ENCODE measurements around the gene RFTN1. TPM values are rescaled to one million over a fixed set of nuclear protein-coding genes. Genes with fewer than 3 reads are reported as not detected.

Gene RFTN1
- total and polyA plus RNA-seq, 2 experiments from 2014 or later: 3.3 to 7.2 TPM

GRCh38 chr3:16394639-16395038, 118.9 kb downstream of the RFTN1 start:
- Histone ChIP-seq H3K27ac (ENCODE audit: low read depth) (no peak overlapping the region), H3K9me2 (ENCODE audit: insufficient read depth) (no peaks in the 10 kb centered on the region), H2AFZ (no peak overlapping the region), H3K27me3 (ENCODE audit: insufficient read depth) (no peaks in the 10 kb centered on the region), H3K79me2 (replicated peaks; ENCODE audit: insufficient read depth) (no peaks in the 10 kb centered on the region), H3K36me3 (ENCODE audit: insufficient read depth) (no peaks in the 10 kb centered on the region), H4K20me1 (replicated peaks; ENCODE audit: insufficient read depth) (no peaks in the 10 kb centered on the region), H3F3A (replicated peaks; ENCODE audit: low read depth) (no peaks in the 10 kb centered on the region), H3K4me2 (no peak overlapping the region), H3K4me1 (ENCODE audit: insufficient read depth) (peaks cover 5% of the 10 kb centered on the region), H3K4me3 (no peak overlapping the region)
- ATAC-seq (no peak), DNase-seq (ENCODE audit: low spot score) (no peak)
- Mint-ChIP-seq H3K4me3 (no peak overlapping the region), H3K9me3 (no peaks in the 10 kb centered on the region), H3K36me3 (ENCODE audit: low read depth) (no peaks in the 10 kb centered on the region), H3K27me3 (ENCODE audit: insufficient read depth, low read depth, poor library complexity) (no peaks in the 10 kb centered on the region), H3K4me1 (peaks cover 5% of the 10 kb centered on the region), H3K27ac (no peak overlapping the region)
- TF ChIP-seq STAT1 (IDR thresholded peaks at IDR 0.05; ENCODE audit: unreplicated experiment): no peak
- TF ChIP-seq, protein P1, sequence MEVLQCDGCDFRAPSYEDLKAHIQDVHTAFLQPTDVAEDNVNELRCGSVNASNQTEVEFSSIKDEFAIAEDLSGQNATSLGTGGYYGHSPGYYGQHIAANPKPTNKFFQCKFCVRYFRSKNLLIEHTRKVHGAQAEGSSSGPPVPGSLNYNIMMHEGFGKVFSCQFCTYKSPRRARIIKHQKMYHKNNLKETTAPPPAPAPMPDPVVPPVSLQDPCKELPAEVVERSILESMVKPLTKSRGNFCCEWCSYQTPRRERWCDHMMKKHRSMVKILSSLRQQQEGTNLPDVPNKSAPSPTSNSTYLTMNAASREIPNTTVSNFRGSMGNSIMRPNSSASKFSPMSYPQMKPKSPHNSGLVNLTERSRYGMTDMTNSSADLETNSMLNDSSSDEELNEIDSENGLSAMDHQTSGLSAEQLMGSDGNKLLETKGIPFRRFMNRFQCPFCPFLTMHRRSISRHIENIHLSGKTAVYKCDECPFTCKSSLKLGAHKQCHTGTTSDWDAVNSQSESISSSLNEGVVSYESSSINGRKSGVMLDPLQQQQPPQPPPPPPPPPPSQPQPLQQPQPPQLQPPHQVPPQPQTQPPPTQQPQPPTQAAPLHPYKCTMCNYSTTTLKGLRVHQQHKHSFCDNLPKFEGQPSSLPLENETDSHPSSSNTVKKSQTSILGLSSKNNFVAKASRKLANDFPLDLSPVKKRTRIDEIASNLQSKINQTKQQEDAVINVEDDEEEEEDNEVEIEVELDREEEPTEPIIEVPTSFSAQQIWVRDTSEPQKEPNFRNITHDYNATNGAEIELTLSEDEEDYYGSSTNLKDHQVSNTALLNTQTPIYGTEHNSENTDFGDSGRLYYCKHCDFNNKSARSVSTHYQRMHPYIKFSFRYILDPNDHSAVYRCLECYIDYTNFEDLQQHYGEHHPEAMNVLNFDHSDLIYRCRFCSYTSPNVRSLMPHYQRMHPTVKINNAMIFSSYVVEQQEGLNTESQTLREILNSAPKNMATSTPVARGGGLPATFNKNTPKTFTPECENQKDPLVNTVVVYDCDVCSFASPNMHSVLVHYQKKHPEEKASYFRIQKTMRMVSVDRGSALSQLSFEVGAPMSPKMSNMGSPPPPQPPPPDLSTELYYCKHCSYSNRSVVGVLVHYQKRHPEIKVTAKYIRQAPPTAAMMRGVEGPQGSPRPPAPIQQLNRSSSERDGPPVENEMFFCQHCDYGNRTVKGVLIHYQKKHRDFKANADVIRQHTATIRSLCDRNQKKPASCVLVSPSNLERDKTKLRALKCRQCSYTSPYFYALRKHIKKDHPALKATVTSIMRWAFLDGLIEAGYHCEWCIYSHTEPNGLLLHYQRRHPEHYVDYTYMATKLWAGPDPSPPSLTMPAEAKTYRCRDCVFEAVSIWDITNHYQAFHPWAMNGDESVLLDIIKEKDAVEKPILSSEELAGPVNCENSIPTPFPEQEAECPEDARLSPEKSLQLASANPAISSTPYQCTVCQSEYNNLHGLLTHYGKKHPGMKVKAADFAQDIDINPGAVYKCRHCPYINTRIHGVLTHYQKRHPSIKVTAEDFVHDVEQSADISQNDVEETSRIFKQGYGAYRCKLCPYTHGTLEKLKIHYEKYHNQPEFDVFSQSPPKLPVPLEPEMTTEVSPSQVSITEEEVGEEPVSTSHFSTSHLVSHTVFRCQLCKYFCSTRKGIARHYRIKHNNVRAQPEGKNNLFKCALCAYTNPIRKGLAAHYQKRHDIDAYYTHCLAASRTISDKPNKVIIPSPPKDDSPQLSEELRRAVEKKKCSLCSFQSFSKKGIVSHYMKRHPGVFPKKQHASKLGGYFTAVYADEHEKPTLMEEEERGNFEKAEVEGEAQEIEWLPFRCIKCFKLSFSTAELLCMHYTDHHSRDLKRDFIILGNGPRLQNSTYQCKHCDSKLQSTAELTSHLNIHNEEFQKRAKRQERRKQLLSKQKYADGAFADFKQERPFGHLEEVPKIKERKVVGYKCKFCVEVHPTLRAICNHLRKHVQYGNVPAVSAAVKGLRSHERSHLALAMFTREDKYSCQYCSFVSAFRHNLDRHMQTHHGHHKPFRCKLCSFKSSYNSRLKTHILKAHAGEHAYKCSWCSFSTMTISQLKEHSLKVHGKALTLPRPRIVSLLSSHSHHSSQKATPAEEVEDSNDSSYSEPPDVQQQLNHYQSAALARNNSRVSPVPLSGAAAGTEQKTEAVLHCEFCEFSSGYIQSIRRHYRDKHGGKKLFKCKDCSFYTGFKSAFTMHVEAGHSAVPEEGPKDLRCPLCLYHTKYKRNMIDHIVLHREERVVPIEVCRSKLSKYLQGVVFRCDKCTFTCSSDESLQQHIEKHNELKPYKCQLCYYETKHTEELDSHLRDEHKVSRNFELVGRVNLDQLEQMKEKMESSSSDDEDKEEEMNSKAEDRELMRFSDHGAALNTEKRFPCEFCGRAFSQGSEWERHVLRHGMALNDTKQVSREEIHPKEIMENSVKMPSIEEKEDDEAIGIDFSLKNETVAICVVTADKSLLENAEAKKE (CRISPR knock-in tag; IDR thresholded peaks at IDR 0.05): no peak
- no peak for TF ChIP-seq ZNF331 (CRISPR knock-in tag; IDR thresholded peaks at IDR 0.05; ENCODE audit: low read depth)
- no peak for TF ChIP-seq EZH2 (IDR thresholded peaks at IDR 0.05; ENCODE audit: low read depth, unreplicated experiment)
- no peak for TF ChIP-seq NANOG (IDR thresholded peaks at IDR 0.05; ENCODE audit: borderline replicate concordance)
- TF ChIP-seq EZH2phosphoT487 (IDR thresholded peaks at IDR 0.05; ENCODE audit: unreplicated experiment): no peak
- TF ChIP-seq, protein P2, sequence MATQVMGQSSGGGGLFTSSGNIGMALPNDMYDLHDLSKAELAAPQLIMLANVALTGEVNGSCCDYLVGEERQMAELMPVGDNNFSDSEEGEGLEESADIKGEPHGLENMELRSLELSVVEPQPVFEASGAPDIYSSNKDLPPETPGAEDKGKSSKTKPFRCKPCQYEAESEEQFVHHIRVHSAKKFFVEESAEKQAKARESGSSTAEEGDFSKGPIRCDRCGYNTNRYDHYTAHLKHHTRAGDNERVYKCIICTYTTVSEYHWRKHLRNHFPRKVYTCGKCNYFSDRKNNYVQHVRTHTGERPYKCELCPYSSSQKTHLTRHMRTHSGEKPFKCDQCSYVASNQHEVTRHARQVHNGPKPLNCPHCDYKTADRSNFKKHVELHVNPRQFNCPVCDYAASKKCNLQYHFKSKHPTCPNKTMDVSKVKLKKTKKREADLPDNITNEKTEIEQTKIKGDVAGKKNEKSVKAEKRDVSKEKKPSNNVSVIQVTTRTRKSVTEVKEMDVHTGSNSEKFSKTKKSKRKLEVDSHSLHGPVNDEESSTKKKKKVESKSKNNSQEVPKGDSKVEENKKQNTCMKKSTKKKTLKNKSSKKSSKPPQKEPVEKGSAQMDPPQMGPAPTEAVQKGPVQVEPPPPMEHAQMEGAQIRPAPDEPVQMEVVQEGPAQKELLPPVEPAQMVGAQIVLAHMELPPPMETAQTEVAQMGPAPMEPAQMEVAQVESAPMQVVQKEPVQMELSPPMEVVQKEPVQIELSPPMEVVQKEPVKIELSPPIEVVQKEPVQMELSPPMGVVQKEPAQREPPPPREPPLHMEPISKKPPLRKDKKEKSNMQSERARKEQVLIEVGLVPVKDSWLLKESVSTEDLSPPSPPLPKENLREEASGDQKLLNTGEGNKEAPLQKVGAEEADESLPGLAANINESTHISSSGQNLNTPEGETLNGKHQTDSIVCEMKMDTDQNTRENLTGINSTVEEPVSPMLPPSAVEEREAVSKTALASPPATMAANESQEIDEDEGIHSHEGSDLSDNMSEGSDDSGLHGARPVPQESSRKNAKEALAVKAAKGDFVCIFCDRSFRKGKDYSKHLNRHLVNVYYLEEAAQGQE (IDR thresholded peaks at IDR 0.05; ENCODE audit: unreplicated experiment): no peak
- no peak for TF ChIP-seq POLR2AphosphoS5 (IDR thresholded peaks at IDR 0.05; ENCODE audit: low read depth)
- no peak for TF ChIP-seq CREB1 (CRISPR knock-in tag; IDR thresholded peaks at IDR 0.05; ENCODE audit: low read depth)
- no peak for TF ChIP-seq CTCF (conservative IDR thresholded peaks at IDR 0.05; ENCODE audit: low read depth in 2 of 2)
- TF ChIP-seq, protein P3, sequence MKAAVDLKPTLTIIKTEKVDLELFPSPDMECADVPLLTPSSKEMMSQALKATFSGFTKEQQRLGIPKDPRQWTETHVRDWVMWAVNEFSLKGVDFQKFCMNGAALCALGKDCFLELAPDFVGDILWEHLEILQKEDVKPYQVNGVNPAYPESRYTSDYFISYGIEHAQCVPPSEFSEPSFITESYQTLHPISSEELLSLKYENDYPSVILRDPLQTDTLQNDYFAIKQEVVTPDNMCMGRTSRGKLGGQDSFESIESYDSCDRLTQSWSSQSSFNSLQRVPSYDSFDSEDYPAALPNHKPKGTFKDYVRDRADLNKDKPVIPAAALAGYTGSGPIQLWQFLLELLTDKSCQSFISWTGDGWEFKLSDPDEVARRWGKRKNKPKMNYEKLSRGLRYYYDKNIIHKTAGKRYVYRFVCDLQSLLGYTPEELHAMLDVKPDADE (IDR thresholded peaks at IDR 0.05): no peak
- TF ChIP-seq JUNB (IDR thresholded peaks at IDR 0.05; ENCODE audit: unreplicated experiment): no peak
- no peak for TF ChIP-seq ZNF114 (CRISPR knock-in tag; IDR thresholded peaks at IDR 0.05)

All from GM23338 (cell line).